ENCODE results near the gene RSPO3.

DNA sequence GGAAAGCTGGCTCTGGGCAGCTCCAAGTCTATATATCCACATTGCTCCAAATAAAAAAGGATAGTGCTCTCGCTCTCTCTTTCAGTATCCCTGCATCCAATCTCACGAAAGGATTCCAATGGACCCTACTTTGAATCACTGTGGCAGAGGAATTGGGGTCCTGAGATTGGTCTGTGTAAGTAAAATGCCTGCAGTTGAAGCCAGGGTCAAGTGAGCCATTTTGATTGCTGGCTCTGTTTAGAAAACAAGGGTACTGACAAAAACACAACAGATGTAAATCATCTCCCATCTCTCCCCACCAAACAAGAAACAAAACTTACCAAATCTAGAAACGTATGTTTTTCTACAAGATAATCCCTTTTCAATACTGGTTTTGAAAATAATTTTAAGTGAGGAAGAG lies 45.6 kb downstream of the RSPO3 start:
- TF ChIP-seq, protein P1, sequence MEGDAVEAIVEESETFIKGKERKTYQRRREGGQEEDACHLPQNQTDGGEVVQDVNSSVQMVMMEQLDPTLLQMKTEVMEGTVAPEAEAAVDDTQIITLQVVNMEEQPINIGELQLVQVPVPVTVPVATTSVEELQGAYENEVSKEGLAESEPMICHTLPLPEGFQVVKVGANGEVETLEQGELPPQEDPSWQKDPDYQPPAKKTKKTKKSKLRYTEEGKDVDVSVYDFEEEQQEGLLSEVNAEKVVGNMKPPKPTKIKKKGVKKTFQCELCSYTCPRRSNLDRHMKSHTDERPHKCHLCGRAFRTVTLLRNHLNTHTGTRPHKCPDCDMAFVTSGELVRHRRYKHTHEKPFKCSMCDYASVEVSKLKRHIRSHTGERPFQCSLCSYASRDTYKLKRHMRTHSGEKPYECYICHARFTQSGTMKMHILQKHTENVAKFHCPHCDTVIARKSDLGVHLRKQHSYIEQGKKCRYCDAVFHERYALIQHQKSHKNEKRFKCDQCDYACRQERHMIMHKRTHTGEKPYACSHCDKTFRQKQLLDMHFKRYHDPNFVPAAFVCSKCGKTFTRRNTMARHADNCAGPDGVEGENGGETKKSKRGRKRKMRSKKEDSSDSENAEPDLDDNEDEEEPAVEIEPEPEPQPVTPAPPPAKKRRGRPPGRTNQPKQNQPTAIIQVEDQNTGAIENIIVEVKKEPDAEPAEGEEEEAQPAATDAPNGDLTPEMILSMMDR (IDR thresholded peaks at IDR 0.05; ENCODE audit: insufficient read depth, low read depth, low read length): no peak
- TF ChIP-seq EZH2 (IDR thresholded peaks at IDR 0.05; ENCODE audit: insufficient read depth, low read length): no peak
